Measurements from ENCODE around the gene KDM6A.
"Not testable (repeated sequence)": the region's sequence is repeated elsewhere in the genome, so short reads cannot be mapped to it uniquely, and the experiment has no call there.

Gene KDM6A

DNA sequence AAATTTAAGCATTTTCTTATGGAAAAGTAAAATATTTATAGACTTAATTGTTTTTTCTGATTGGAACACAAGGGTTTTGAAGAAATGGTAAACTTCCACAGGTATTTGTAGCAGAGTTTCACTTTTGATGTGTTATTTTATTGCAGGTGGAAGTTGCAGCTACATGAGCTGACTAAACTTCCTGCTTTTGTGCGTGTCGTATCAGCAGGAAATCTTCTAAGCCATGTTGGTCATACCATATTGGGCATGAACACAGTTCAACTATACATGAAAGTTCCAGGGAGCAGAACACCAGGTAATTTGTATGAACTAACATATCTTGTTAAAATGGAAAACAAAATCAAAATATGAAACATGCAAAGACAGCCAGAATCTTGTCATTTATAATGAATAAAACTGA is 210.3 kb downstream of the KDM6A start:
- no peak for DNase-seq (ENCODE audit: low read depth)

DNA sequence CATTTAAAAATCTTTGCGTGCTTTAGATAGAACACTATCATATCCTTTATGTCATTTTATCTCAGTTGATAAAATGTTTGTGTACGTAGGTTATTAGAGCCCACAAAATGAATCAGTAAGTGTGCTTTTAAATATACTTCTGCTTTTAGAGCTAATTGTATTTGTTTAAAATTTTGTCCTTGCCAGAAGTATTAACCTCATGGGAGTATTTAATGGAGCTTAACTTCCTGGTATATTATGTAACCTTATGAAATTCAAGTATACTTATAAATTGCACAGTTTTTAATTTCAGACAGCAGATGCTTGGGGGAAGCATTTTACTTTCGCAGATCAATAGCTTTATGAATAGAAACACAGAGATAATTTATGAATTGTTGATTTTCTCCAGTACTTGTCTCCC is 237.5 kb downstream of the KDM6A start:
- DNase-seq (ENCODE audit: low read depth): no peak

DNA sequence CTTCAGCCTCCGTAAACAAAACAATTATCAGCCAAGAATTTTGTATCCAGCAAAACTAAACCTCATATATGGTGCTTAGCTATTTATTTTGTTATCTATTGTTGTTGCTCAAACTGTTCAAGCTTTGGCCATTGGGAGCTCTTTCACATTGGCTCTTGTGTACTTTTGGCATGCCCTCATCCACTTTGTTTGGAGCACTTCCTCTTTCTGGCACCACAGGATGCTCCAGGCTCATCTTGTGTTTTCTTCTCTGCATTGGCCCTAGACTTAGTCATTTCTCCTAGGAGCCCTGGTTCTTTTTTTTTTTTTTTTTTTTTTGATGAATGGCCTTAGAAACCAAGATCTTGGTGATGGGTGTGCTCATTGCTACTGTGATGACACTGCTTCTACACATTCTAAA is 253.2 kb downstream of the KDM6A start:
- DNase-seq (ENCODE audit: low read depth): no peak

DNA sequence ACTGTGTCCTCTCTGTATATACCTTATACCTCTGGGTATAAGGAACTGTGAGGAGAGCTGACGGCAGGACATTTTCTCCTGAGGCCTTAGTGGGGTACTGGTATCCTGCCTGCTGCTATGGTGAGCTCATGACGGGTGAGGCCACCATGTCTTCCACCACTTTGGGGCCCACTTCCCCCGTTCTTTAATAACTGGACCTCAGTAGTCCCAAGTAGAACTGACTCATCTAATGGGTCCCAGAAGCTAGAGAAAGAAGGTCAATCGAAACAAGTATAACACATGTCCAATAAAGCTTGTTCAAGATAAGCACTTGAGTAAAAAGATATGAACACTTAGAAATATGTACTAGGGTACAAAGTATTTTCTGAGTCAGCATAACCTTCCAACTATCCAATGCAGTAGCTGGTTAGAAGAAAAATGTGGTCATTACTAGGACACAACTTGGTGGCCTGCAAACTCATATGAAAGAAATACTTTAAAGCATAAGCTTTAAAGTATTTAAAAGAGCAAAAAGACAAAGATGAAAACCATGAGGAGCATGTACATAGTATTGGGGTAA is 256.0 kb downstream of the KDM6A start:
- no peak for DNase-seq (ENCODE audit: low read depth)

DNA sequence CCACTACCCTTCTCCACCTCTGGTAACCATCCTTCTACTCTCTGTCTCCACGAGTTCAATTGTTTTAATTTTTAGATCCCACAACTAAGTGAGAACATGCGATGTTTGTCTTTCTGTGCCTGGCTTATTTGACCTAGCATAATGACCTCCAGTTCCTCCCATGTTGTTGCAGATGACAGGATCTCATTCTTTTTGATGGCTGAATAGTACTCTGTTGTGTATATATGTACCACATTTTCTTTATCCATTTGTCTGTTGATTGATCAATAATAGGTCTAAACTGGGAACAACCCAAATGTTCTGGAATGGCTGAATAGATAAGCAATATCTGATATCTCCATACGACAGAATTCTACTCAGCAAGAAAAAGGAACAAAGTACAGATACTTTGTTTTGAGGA is 260.5 kb downstream of the KDM6A start:
- no peak for DNase-seq (ENCODE audit: low read depth)

DNA sequence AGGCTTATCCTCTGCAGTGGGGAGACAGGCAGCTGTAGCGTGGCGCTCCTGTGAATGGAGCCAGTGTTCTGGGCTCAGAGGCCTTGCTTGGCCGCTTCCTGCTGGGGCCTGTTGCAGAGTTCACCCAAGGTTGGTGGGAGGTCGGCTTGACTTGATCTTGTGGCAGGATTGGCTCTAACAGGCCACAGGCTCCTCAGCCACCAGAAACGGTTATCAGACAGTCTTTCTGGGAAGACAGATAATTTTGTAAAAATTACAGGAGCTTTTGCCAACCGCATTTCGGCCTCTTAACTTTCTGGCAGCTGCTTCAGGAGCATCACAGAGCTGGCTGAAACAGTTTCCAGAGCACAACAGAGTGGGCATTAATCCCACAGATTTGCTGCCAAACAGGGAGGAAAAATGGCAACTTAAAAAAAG is 261.3 kb downstream of the KDM6A start:
- no peak for DNase-seq (ENCODE audit: low read depth)

DNA sequence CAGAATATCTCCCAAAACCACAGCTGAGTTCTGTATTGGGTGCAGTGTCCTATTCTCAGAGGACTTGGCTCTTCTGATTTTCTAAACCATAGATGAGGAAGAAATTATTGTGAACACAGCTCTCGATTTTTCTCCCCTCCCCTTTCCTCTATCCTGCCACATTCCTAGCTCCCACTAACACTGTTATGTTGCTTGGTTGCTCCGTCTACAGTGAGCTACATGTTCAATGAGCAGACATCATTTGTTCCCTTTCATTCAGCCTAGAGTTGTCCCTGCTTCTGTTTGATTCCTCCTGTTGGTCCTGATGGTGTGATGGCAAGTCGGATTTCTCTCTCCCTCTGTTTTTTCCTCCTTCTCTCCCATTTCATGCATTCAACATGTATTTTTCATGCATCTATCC is 261.8 kb downstream of the KDM6A start:
- no peak for DNase-seq (ENCODE audit: low read depth)

DNA sequence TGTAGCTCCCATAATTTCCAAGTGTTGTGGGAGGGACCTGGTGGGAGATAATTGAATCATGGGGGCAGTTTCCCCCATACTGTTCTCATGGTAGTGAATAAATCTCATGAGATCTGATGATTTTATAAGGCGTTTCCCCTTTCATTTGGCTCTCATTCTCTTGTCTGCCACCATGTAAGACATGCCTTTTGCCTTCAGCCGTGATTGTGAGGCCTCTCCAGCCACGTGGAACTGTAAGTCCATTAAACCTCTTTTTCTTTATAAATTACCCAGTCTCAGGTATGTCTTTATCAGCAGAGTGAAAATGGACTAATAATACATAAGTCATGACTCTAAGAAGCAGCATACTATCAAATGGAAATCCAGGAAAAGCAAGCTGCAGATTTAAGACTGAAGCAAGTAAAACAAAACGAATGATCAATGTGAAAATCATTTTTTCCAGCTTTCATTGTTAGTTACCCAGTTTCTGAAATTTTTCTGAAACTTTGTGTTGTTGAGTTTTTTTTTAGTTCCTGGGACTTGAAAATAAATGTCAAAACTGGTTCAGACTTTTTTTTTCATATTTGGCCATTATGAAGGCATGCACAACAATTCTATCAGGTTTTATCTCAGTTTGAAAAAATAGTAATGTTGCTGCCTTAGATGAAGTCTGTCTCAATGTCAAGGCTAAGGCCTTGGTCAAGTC is 262.5 kb downstream of the KDM6A start:
- not testable (repeated sequence) for DNase-seq (ENCODE audit: low read depth)

DNA sequence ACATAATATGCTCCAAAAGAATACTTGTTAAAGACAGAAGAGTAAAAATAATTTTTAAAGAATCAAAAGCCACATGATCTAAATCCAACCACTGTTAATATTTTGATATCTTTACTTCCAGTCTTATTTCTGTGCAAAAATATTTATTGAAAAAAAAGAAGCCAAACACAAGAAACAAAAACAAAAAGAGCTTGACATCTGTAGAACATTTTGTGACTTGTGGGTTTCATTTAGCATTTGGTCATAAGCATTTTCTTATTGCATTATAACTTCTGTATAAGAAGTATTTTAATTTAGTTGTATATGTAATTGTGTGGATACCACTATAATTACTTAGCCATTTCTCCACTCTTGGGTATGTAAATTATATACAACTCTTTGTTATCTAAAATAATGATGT is 264.5 kb downstream of the KDM6A start:
- no peak for DNase-seq (ENCODE audit: low read depth)

DNA sequence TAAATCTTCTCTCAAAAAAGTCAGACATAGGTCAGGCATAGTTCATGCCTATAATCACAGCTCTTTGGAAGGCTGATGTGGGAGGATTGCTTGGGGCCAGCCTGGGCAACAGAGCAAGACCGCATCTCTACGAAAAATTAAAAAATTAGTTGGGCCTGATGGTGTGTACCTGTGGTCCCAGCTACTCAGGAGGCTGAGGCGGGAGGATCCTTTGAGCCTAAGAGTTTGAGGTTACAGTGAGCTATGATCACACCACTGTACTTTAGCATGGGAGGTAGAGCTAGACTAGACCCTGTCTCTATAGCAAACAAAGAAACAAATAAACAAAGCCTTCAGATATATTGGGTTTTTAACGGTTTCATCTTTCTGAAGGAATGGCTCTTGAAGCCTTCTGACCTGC is 265.5 kb downstream of the KDM6A start:
- no peak for DNase-seq (ENCODE audit: low read depth)

DNA sequence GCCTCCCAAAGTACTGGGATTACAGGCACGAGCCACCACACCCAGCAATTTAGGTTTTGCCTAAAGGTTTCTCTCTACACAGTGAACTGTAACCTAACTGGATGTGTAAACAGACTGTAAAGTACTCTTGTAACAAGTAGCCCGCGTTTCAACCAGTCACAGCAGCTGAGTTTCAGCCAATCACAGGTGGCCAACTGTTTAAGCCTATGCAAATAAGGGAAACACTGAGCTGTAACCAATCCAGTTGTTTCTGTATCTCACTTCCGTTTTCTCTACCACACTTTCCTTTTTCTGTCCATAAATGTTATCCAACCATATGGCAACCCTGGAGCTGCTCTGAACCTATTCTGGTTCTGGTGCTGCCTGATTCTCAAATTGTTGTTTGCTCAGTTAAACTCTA is 267.8 kb downstream of the KDM6A start:
- DNase-seq (ENCODE audit: low read depth): no peak

DNA sequence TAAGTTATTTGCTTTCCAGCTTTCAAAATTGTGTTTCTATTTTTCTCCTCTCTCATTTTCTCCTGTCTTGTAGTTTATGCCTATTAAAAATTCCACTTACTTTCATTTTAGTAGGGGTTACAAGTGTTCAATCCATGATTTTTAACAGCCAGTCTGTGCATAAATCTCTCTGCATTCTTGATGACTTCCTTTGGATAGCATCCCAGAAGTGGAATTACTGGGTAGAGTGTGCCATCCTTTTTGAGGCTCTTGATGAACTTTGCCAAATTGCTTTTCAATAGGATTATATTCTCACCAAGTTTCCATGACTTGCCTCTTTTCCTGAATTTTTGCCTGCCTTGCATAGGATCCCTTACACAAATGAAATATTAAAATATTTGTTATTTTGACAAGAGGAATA is 269.2 kb downstream of the KDM6A start:
- peak; percentile 9 for DNase-seq (ENCODE audit: low read depth)

DNA sequence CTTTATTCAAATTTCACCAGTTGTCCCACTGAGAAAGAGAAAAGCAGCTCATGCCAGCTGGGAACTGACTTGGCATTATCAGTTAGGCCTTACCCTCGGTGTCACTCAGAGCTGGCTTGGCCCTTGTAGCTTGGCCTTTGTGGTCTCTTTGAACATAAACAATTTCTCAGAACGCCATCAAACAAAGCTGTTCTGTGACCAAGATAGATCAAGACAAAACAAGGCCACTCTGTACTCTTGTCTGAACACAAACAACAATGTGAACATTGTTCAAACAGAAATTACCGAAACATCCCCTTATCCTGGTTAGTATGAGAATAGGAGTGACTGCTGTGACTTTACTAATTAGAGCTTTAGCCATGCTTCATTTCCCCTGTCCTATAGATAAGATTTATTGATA is 270.5 kb downstream of the KDM6A start:
- no peak for DNase-seq (ENCODE audit: low read depth)

DNA sequence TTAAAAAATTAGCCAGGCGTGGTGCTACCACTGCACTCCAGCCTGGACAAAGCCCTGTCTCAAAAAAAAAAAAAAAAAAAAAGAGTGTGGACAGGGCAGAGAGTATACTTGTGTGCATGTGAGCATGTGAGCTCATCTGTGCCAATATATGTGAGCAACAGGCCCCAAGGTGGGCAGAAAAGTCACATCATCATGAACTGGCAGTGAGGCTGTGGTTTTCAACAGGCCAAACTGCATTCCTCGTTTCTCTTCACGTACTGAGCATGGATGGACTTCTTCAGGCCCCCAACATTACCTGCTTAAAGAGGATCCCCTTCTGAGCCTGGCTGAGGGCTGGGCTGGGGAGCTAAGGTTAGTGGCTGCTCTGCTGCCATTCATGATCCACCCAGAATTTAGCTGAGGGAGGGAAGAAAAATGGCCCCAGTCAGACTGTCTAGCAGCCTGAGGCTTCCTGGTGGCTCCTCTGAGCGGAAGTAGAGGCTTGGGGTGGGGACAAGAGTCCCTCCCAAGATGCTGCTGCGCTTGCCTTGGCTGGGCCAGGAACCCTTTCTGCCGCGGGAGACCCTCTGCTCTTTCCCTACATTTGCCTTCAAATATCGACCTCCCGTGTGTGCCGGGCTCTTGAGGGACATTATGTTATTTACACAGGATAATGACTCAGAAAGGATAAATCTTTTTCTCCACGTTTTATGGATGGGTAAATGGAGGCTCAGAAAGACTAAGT is 272.7 kb downstream of the KDM6A start:
- no peak for DNase-seq (ENCODE audit: low read depth)

DNA sequence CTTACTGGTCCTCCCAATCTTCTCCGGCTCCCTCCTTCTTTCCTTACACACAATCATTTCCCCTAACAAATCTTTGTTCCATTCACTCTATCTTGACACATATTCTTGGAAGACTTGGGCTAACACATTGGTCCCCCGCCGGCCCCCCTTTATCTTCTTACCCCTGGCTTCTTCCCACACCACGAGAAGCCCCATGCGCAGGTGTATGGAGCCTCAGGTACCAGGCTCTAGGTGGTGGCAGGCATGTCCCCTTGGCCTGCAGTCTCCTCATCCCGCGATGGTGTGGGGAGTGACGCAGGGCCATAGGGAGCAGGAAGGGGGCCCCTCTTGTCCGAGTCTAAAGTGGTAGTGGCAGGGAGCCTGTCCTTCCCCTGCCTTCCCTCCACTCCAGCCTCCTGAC is 277.8 kb downstream of the KDM6A start:
- no peak for DNase-seq (ENCODE audit: low read depth)

DNA sequence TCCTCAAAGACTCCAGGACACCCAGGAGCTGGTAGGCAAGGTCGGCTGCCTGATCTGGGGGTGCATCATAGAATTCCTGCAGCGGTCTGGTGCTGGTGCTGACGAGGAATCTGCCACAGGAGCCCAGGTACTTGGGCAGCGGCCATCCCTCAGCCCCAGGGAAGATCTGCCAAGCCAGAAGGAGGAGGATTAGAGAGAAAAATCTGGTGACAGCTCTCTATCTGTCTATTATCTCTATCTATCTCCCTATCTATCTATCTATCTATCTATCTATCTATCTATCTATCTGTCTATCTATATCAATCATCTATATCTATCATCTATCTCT is 281.0 kb downstream of the KDM6A start:
- DNase-seq (ENCODE audit: low read depth): no peak

DNA sequence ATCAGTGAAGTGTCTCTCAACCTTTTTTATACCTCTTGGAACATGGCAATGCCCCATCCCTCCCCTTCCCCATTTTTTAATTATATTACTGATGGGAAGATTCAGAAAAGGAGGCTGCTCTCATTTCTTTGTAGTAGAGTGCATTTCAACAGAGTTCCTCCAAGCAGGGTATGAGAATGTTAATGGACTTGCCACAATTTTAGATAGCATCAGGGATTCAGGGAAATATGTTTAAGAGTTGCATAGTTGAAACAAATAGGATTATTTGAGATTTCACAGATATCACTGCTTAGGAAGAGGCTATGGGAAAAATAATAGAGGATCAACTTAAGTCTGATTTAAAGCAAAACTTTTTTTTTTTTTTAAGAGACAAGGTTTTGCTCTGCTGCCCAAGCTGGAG is 281.5 kb downstream of the KDM6A start:
- no peak for DNase-seq (ENCODE audit: low read depth)

DNA sequence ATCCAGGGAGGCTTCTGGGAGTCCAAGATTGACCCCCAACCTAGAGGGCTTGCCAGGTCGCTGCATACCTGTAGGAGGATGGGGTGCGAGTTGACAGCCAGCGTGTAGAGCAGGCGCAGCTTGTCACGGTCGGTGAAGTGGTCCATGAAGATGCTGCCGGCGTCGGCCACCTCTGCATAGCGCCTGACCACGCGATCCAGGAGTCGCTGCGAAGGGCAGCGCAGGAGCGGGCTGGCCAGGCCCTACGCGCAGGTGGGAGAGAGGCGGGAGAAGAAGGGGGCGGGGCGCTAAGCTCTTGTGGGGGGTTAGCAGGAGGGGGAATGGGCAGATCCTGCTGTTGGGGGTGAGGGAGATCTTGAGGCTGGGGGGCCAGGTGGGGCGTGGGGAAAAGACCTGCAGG is 284.7 kb downstream of the KDM6A start:
- DNase-seq (ENCODE audit: low read depth): no peak

Measured in GM04503 (cell line).